Measurements from ENCODE around the gene MACROD2. TPM values are rescaled to one million over a fixed set of nuclear protein-coding genes. Genes with fewer than 3 reads are reported as not detected.

The MACROD2 gene
- polyA plus RNA-seq, 1 donor (not counting 4 experiments of a cell fraction or from before 2014, with no cell fraction given): 0.71 TPM

DNA sequence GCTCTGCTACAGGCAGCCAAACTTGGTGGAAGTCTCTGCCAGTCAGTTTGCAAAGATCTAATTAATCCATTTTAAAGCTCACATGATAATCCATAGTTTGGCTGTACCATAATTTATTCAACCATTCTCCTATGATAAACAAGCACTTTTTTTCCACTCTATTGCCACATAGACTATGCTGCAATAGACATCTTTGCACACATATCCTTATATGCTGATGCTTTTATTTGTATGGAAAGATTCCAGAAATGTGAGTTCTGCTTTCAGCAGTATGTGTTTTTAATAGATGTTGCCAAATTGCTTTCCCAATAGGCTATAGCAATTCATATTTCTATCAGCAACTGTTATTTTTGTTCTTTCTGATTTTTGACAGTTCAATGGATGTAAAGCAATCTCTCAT, 1950.0 kb downstream of the MACROD2 start:
- Histone ChIP-seq H3K4me1 (ENCODE audit: control insufficient read depth, extremely low read depth, insufficient read depth, low read length) (no peaks in the 10 kb centered on the region), H3K79me2 (ENCODE audit: control insufficient read depth, insufficient read depth, low read length) (no peaks in the 10 kb centered on the region), H3K4me3 (ENCODE audit: control insufficient read depth in 2 of 3, extremely low read depth in 1 of 3, insufficient read depth in 2 of 3, low read depth in 1 of 3, low read length in 3 of 3) (no peak overlapping the region), H2AFZ (ENCODE audit: control insufficient read depth, low read length) (no peak overlapping the region), H3K27me3 (ENCODE audit: control insufficient read depth, extremely low read depth, insufficient read depth, low read length) (no peaks in the 10 kb centered on the region), H3K27ac (ENCODE audit: control insufficient read depth, insufficient read depth, low read length) (no peak overlapping the region), H3K36me3 (ENCODE audit: control insufficient read depth in 2 of 2, extremely low read depth in 1 of 2, insufficient read depth in 2 of 2, low read length in 2 of 2) (no peaks in the 10 kb centered on the region), H3K4me2 (ENCODE audit: control insufficient read depth, extremely low read depth, insufficient read depth, low read depth, low read length) (no peak overlapping the region), H3K9me1 (ENCODE audit: control insufficient read depth, extremely low read depth, insufficient read depth, low read length) (no peaks in the 10 kb centered on the region), H3K9ac (ENCODE audit: control insufficient read depth, extremely low read depth, insufficient read depth, low read length) (no peak overlapping the region), H4K20me1 (ENCODE audit: control insufficient read depth, extremely low read depth, insufficient read depth, low read length) (no peaks in the 10 kb centered on the region), H3K9me3 (ENCODE audit: control insufficient read depth, low read depth, low read length) (no peaks in the 10 kb centered on the region)
- dilution Hi-C loops (cut with MboI; ENCODE audit: extremely low pct_ligation_motif_present, low sequenced_read_pairs): no loop called here
- FAIRE-seq: no peak
- no peak for DNase-seq (ENCODE audit: low read depth, low spot score)
- no peak for TF ChIP-seq EZH2 (IDR thresholded peaks at IDR 0.05; ENCODE audit: low read length)
- TF ChIP-seq, protein P1, sequence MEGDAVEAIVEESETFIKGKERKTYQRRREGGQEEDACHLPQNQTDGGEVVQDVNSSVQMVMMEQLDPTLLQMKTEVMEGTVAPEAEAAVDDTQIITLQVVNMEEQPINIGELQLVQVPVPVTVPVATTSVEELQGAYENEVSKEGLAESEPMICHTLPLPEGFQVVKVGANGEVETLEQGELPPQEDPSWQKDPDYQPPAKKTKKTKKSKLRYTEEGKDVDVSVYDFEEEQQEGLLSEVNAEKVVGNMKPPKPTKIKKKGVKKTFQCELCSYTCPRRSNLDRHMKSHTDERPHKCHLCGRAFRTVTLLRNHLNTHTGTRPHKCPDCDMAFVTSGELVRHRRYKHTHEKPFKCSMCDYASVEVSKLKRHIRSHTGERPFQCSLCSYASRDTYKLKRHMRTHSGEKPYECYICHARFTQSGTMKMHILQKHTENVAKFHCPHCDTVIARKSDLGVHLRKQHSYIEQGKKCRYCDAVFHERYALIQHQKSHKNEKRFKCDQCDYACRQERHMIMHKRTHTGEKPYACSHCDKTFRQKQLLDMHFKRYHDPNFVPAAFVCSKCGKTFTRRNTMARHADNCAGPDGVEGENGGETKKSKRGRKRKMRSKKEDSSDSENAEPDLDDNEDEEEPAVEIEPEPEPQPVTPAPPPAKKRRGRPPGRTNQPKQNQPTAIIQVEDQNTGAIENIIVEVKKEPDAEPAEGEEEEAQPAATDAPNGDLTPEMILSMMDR (optimal IDR thresholded peaks at IDR 0.05 in 1 of 3, IDR thresholded peaks at IDR 0.05 in 1 of 3, conservative IDR thresholded peaks at IDR 0.05 in 1 of 3; ENCODE audit: extremely low read depth in 1 of 3, insufficient read depth in 2 of 3, low read length in 3 of 3): no peak

- FAIRE-seq (no peak), DNase-seq (ENCODE audit: low read depth, low spot score) (no peak)
- no peaks in the 10 kb centered on the region for H3K27me3 ChIP-seq (ENCODE audit: control insufficient read depth, extremely low read depth, insufficient read depth, low read length)
- dilution Hi-C loops (cut with MboI; ENCODE audit: extremely low pct_ligation_motif_present, low sequenced_read_pairs): no loop called here
- no peak overlapping the region for H3K4me2 ChIP-seq (ENCODE audit: control insufficient read depth, extremely low read depth, insufficient read depth, low read depth, low read length)
- no peaks in the 10 kb centered on the region for H3K9me3 ChIP-seq (ENCODE audit: control insufficient read depth, low read depth, low read length)
- H3K4me1 ChIP-seq (ENCODE audit: control insufficient read depth, extremely low read depth, insufficient read depth, low read length): no peaks in the 10 kb centered on the region
- TF ChIP-seq, protein P1 (optimal IDR thresholded peaks at IDR 0.05 in 1 of 3, IDR thresholded peaks at IDR 0.05 in 1 of 3, conservative IDR thresholded peaks at IDR 0.05 in 1 of 3; ENCODE audit: extremely low read depth in 1 of 3, insufficient read depth in 2 of 3, low read length in 3 of 3): no peak
- TF ChIP-seq EZH2 (IDR thresholded peaks at IDR 0.05; ENCODE audit: low read length): no peak
- H3K9me1 ChIP-seq (ENCODE audit: control insufficient read depth, extremely low read depth, insufficient read depth, low read length): no peaks in the 10 kb centered on the region
- H3K4me3 ChIP-seq (ENCODE audit: control insufficient read depth in 2 of 3, extremely low read depth in 1 of 3, insufficient read depth in 2 of 3, low read depth in 1 of 3, low read length in 3 of 3): no peak overlapping the region
- no peak overlapping the region for H3K9ac ChIP-seq (ENCODE audit: control insufficient read depth, extremely low read depth, insufficient read depth, low read length)
- H2AFZ ChIP-seq (ENCODE audit: control insufficient read depth, low read length): no peak overlapping the region
- H3K36me3 ChIP-seq (ENCODE audit: control insufficient read depth in 2 of 2, extremely low read depth in 1 of 2, insufficient read depth in 2 of 2, low read length in 2 of 2): no peaks in the 10 kb centered on the region
- H3K27ac ChIP-seq (ENCODE audit: control insufficient read depth, insufficient read depth, low read length): no peak overlapping the region
- H3K79me2 ChIP-seq (ENCODE audit: control insufficient read depth, insufficient read depth, low read length): no peaks in the 10 kb centered on the region
- no peaks in the 10 kb centered on the region for H4K20me1 ChIP-seq (ENCODE audit: control insufficient read depth, extremely low read depth, insufficient read depth, low read length)
Observed at GRCh38 chr20:15949391-15949790, 1954.1 kb downstream of the MACROD2 start.
